Spleen (tissue), 11 donors: ENCODE data around the gene YRDC. TPM values are rescaled to one million over a fixed set of nuclear protein-coding genes. Genes with fewer than 3 reads are reported as not detected.
A peak's percentile ranks its signal among the peaks of the same experiment; 100 is the strongest.

ENCODE experiments used
- DNase-seq: peaks from one replicate; pipeline ENCODE4 v3.0.0-alpha.2; 2020
- H3K27ac ChIP-seq, 8 donors: fragments of 200-600 bp; sonication (generic) in 7 of 8; 1 replicate in 4 of 8; 2 replicates in 4 of 8; pipeline versions ENCODE4 v1.5.0 to v1.8.0; 2016 to 2021; ENCODE audit warnings: inconsistent platforms in 4 of 8, mild to moderate bottlenecking in 4 of 8, moderate library complexity in 1 of 8
- H3K27me3 ChIP-seq, 7 donors: fragments of 200-600 bp; sonication (generic) in 6 of 7; replicated peaks in 1 of 7; 1 replicate in 4 of 7; 2 replicates in 3 of 7; pipeline versions ENCODE4 v1.5.0 to v1.8.0; 2016 to 2021; ENCODE audit warnings: inconsistent platforms in 3 of 7, mild to moderate bottlenecking in 1 of 7
- H3K36me3 ChIP-seq, 6 donors: fragments of 200-600 bp; sonication (generic) in 5 of 6; 1 replicate in 4 of 6; 2 replicates in 2 of 6; pipeline versions ENCODE4 v1.5.0 to v1.8.0; 2016 to 2021; ENCODE audit warnings: inconsistent platforms in 2 of 6
- H3K4me1 ChIP-seq, 6 donors: fragments of 200-600 bp; sonication (generic) in 5 of 6; 1 replicate in 3 of 6; 2 replicates in 3 of 6; pipeline versions ENCODE4 v1.5.0 to v1.8.0; 2016 to 2021; ENCODE audit warnings: inconsistent platforms in 3 of 6
- H3K4me3 ChIP-seq, 8 donors: fragments of 200-600 bp; sonication (generic) in 7 of 8; 1 replicate in 4 of 8; 2 replicates in 4 of 8; pipeline versions ENCODE4 v1.5.0 to v1.8.0; 2016 to 2021; ENCODE audit warnings: inconsistent platforms in 4 of 8, mild to moderate bottlenecking in 4 of 8, moderate library complexity in 2 of 8
- H3K9me3 ChIP-seq, 8 donors: fragments of 200-600 bp; sonication (generic) in 7 of 8; 1 replicate in 4 of 8; 2 replicates in 4 of 8; pipeline versions ENCODE4 v1.5.0 to v1.8.0; 2016 to 2021; ENCODE audit warnings: inconsistent platforms in 4 of 8
- CTCF ChIP-seq, 11 experiments: fragments of 200-600 bp in 7 of 11; fragments of 450-650 bp in 4 of 11; sonication (generic) in 4 of 11; IDR thresholded peaks in 8 of 11; conservative IDR thresholded peaks in 3 of 11; 1 replicate in 7 of 11; 2 replicates in 4 of 11; pipeline versions ENCODE4 v1.4.0 to v1.8.0; 2016 to 2021; ENCODE audit warnings: antibody characterized with exemption in 11 of 11, inconsistent platforms in 4 of 11, mild to moderate bottlenecking in 1 of 11
- POLR2A ChIP-seq, 3 donors: fragments of 450-650 bp; IDR thresholded peaks; one replicate each; pipeline ENCODE4 v1.5.1; 2017; ENCODE audit warnings: antibody characterized with exemption in 3 of 3, mild to moderate bottlenecking in 1 of 3
- POLR2AphosphoS5 ChIP-seq, 3 donors: sonication (generic); formaldehyde crosslinking; IDR thresholded peaks; one replicate each; pipeline ENCODE4 v1.5.1; 2017; ENCODE audit warnings: antibody characterized with exemption in 3 of 3
- WGBS, 5 donors: extraction: QIAGEN DNeasy Blood & Tissue Kit in 3 of 5; methylation state at CpG; one replicate each; pipeline versions ENCODE4 v1.1.5 to v1.1.7; 2013 to 2018; 5-methylcytosine and 5-hydroxymethylcytosine counted together
- intact Hi-C: fragments of 100-400 bp; cut with DNase I; formaldehyde crosslinking; loops from one replicate; pipeline ENCODE4 v1.15.0; 2023; ENCODE audit warnings: low total_unique reads
- polyA plus RNA-seq, 3 donors: library from polyadenylated mRNA; stranded (reverse); fragments of 200-250 nt; gene quantifications; one replicate each; pipeline ENCODE4 v1.2.1, GENCODE V29; 2013
- total RNA-seq, 7 donors: library from RNA; depleted of rRNA in 3 of 7; stranded (reverse); fragments of >200 nt in 3 of 7; fragmentation: NEBNext Ultra II Directional in 4 of 7; extraction: Animal tissue kit (Norgen Biotek cat#: 25700) in 4 of 7; gene quantifications; one replicate each; pipeline versions ENCODE4 v1.1.0 to v1.2.1, GENCODE V29; 2016 to 2021
- donor health status: healthy with polysubstance abuse.
- donor health status: DM: no; HTN: no; CAD: no; lungs with moderate emphysema.
- donor health status: DM: no; HTN: no; CAD: no.
- donor health status: Bipolar disorder and iron deficiency.
- donor health status: healthy.
- donor health status: DM: no; HTN: no; CAD: no.
- donor health status: DM: yes; HTN: yes; CAD: no.

The YRDC gene
- total and polyA plus RNA-seq, 10 donors, result 7.5 to 13.4 (median 10.6) TPM

GRCh38 chr1:37817481-37817880 lies 9.5 kb upstream of the YRDC start:
- no peak for TF ChIP-seq CTCF (IDR thresholded peaks at IDR 0.05 in 8 of 11, conservative IDR thresholded peaks at IDR 0.05 in 3 of 11)
- TF ChIP-seq POLR2A (IDR thresholded peaks at IDR 0.05), result no peak
- no peak for TF ChIP-seq POLR2AphosphoS5 (IDR thresholded peaks at IDR 0.05)
- Histone ChIP-seq H3K36me3 (peaks cover 0 to 96% (median 63%) of the 10 kb centered on the region in 6 donors), H3K4me3 (no peak overlapping the region), H3K4me1 (peaks cover 0 to 23% (median 2%) of the 10 kb centered on the region in 6 donors), H3K9me3 (no peaks in the 10 kb centered on the region), H3K27me3 (no peaks in the 10 kb centered on the region), H3K27ac (no peak overlapping the region)
- DNase-seq, result no peak
- 52 to 63% (median 62%) methylated on average over 2 of the region's 2 CpGs for WGBS, 5 donors
- intact Hi-C loops, result no loop called here

DNA sequence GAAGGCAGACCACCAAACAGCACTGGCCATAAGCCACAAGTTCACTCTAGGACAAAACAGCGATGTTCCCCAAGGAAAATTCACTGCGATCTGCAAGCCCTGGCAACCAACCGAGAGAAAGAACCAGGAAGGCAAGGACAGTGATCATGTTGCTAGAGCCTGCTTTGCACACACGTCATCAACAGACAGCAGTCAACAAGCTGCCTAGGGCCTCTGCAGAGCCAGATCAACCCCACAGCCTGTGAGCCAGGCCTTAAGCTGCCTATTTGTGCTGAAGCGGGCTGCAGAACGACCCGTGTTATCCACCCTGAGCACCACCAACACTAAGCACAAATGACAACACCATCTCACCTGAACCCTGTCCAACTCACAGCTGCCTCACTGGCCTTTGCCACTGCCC lies 6.2 kb upstream of the YRDC start:
- intact Hi-C loops, result no loop called here
- Histone ChIP-seq H3K4me3 (no peak overlapping the region), H3K27ac (no peak overlapping the region), H3K9me3 (no peaks in the 10 kb centered on the region), H3K27me3 (no peaks in the 10 kb centered on the region), H3K36me3 (peaks cover 0 to 72% (median 39%) of the 10 kb centered on the region in 6 donors), H3K4me1 (peaks cover 3 to 39% (median 18%) of the 10 kb centered on the region in 6 donors)
- 91 to 97% (median 96%) methylated on average over 7 of the region's 7 CpGs for WGBS, 5 donors
- DNase-seq, result no peak
- TF ChIP-seq POLR2AphosphoS5 (IDR thresholded peaks at IDR 0.05) (no peak), POLR2A (IDR thresholded peaks at IDR 0.05) (no peak), CTCF (IDR thresholded peaks at IDR 0.05 in 8 of 11, conservative IDR thresholded peaks at IDR 0.05 in 3 of 11) (no peak)

GRCh38 chr1:37813529-37814145 lies 5.6 kb upstream of the YRDC start:
- Histone ChIP-seq H3K27me3 (no peaks in the 10 kb centered on the region), H3K36me3 (peaks cover 0 to 66% (median 35%) of the 10 kb centered on the region in 6 donors), H3K4me1 (peaks cover 9 to 41% (median 24%) of the 10 kb centered on the region in 6 donors), H3K27ac (no peak overlapping the region), H3K9me3 (no peaks in the 10 kb centered on the region), H3K4me3 (no peak overlapping the region)
- DNase-seq, result no peak
- intact Hi-C loops, result no loop called here
- WGBS, 5 donors, result 84 to 92% (median 88%) methylated on average over 2 of the region's 2 CpGs
- TF ChIP-seq POLR2AphosphoS5 (IDR thresholded peaks at IDR 0.05) (no peak), POLR2A (IDR thresholded peaks at IDR 0.05) (no peak), CTCF (IDR thresholded peaks at IDR 0.05 in 8 of 11, conservative IDR thresholded peaks at IDR 0.05 in 3 of 11) (no peak)

DNA sequence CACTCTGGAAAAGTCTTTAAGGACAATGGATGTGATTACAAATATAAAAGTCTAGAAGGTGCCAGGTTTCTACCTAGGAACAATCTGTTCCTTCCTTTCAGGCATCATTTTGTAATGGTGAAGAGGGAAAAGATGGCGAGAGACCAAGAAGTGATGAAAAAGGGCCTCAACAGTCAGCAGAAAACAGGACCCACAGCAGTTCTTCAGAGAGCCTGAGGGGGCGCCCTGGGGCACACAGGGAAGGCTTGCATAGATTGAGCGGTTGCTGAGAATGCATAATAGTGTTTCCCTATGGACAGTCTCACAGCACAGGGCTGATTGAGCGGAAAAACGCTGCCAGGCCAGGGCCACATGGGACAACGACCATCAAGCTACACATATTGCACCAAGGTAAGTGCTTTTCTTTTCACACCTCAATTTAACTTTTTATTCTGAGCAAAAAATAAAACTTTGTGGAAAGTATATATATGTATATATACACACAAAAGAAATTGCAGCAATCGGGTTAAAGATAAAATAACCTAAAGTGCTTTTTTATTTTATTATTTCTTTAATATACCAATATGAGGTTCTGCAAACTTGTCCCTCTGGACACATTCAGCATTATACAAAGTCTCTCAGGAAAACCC lies 3.1 kb upstream of the YRDC start:
- Histone ChIP-seq H3K27ac (peak overlapping the region in 2 of 8 donors; percentile 32 to 43), H3K4me3 (no peak overlapping the region), H3K4me1 (peaks cover 20 to 60% (median 40%) of the 10 kb centered on the region in 6 donors), H3K27me3 (no peaks in the 10 kb centered on the region), H3K36me3 (peaks cover 0 to 51% (median 24%) of the 10 kb centered on the region in 6 donors), H3K9me3 (no peaks in the 10 kb centered on the region)
- intact Hi-C loops, result no loop called here
- TF ChIP-seq CTCF (IDR thresholded peaks at IDR 0.05 in 8 of 11, conservative IDR thresholded peaks at IDR 0.05 in 3 of 11) (peak; percentile 50 to 90 (median 79)), POLR2A (IDR thresholded peaks at IDR 0.05) (no peak), POLR2AphosphoS5 (IDR thresholded peaks at IDR 0.05) (peak in 1 of 3 donors; percentile 32)
- 29 to 36% (median 30%) methylated on average over 7 of the region's 7 CpGs for WGBS, 5 donors
- DNase-seq, result peak; percentile 90
